Activated T-cell treated with anti-CD3 and anti-CD28 coated beads for 24 hours (primary cell): ENCODE data around the gene SLC7A10.
"Not testable (repeated sequence)": the region's sequence is repeated elsewhere in the genome, so short reads cannot be mapped to it uniquely, and the experiment has no call there.

ENCODE experiments used
- DNase-seq: peaks from one replicate; pipeline ENCODE4 v3.0.0-alpha.2; 2020; ENCODE audit warnings: low read depth

Gene SLC7A10

DNA sequence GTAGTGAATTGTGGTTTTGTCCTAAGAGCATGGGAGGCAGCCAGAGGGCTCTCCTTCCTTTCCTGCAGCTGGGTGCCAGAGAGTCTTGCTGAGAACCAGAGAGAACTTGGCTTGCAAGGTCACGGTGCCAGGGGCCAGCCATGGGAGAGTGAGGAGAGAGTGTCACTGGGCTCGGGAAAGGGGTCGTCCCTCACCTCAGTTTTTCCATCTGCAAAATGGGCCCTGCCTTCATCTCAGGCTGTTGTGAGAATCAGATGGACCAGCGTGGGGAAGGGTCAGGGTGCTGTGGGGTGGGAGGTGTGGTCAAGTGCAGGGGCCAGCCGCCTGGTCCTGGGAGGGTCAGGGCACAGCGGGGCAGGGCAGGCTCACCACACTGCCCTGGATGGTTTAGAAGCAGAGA, 24.2 kb downstream of the SLC7A10 start:
- DNase-seq: no peak

DNA sequence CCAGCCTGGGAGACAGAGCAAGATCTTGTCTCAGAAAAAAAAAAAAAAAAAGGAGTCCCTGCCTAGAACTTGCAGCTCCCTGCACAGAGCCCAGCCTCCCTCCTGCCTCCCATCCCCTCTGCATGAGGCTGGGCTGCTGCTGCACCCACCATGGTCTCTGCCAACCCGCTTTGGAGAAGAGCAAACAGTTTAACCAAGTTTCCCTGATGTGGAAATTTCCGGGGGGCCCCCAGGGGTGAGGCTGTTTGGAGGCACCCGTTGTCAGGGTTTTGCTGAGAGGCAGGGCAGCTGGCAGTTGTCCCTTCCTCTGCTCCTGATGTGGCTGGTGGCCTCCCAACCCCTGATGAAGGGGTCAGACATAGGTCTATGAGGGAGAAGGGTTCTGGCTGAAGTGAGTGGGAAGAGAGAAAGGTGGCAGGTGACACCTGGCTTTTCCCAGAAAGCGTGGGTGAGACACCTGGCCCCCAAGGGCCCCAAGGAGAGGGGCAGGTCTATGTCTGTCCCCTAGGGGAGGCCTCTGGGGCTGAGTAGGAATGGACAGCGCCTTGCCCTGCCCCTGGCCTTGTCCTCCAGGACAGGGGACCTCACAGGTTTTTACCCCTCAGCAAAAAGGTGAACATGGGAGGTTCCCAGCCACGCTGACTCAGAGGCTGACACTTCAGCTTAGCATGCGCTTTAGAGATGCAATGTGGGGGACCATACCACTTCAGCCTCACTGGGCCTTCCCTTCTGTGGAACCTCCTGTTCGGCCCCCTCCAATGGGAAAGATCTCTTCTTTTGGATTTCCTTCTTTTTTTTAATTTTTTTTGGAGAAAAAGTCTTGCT, 26.0 kb downstream of the SLC7A10 start:
- DNase-seq: no peak

DNA sequence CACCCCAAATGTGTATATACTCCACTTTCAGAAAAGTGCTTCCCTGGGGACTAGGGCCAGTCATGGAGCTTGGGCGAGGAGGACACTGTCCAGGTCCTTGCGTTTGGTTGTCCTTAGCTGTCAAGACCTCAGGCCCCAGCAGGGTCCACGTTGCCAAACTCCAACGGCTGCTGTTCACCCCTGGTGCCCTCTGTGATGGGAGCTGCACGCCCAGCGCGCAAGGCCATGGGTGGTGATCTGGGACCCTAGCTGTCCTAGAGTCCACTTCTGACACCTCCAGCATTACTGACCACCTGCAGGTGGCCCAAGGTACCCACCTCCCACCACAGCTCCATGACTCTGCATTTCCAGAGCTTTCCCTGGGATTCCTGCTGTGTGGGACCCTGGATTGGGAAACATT, 27.5 kb downstream of the SLC7A10 start:
- DNase-seq: no peak

DNA sequence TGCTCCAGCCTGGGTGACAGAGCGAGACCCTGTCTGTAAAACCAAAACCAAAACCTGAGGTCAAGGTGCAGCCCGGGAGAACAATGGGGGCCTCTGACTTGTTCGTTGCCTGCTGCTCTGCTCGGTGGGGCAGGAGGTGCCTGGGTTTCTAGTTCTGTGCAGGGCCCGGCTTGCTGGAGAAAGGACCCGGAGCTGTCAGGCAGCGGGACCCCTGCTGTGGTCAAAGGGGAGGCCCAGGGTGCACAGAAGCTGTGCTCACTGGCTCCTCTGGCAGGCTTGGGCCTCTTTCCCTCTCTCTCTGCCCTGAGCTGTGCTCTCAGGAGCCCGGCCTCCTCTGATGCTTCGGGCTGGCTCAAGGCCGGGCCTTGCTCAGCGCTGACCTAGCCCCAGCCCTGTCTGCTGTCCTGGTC, 28.1 kb downstream of the SLC7A10 start:
- no peak for DNase-seq

DNA sequence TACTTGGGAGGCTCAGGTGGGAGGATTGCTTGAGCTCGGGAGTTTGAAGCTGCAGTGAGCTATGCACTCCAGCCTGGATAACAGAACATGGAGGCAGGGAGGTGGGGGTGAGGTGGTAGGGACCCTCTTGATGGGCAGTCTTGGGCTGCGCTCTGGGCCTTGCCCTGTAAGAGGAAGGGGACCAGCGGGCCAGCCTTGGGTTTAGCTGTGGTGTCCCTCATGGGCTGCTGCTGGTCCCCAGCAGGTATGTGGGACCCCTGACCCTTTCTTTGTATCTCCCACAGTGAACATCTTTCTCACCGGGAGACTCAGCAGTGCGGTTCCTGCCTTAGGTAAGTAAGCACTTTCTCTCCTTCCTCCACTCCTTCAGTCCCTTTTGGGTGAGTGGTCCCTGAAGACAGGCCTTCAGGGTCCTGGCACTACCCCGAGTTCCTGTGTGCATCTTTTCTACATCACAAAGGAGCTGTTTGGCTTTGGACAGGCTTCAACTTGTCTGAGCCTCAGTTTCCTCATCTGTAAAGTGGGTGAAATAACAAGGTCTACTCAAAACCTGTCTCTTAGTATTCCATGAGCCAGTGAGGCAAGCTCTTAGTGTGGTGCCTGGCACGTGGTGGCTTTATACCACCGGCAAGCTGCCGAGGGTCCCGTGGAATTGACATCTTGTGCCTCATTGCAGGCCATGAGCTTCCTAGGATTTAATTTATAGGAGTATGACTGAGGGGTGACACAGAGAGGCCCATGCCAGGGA, 29.0 kb downstream of the SLC7A10 start:
- DNase-seq: no peak

DNA sequence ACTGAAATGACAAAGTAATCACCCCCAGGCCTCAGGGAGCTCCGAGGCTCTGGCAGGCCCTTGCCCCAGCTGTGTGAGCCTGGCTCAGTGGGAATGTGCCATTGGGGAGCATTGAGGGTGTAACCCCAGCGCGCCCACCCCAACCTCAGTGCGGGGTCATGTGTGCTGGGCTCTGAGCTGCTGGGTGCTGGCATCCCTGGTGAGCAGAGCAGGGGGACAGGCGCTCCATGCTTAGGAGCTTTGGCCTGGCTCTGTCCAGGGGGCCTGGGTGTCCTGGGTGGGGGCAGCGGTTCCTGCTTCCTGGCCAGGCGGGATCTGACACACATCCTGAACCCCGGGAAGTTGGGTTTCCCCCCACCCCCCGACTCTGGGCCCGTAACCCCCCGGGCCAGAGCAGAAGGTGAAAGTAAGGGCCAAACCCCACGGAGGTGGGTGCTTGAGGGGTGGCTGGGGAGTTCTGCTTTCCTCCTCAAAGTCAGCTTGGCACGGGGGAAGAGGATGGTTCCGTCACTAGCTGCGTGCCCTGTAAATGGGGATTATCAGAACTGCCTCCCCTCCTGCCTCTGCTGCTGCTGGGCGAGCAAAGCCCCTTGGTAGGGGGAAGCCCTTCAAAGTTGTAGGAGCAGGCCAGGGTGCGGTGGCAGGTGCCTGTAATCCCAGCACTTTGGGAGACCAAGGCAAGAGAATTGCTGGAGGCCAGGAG, 29.9 kb downstream of the SLC7A10 start:
- DNase-seq: no peak

DNA sequence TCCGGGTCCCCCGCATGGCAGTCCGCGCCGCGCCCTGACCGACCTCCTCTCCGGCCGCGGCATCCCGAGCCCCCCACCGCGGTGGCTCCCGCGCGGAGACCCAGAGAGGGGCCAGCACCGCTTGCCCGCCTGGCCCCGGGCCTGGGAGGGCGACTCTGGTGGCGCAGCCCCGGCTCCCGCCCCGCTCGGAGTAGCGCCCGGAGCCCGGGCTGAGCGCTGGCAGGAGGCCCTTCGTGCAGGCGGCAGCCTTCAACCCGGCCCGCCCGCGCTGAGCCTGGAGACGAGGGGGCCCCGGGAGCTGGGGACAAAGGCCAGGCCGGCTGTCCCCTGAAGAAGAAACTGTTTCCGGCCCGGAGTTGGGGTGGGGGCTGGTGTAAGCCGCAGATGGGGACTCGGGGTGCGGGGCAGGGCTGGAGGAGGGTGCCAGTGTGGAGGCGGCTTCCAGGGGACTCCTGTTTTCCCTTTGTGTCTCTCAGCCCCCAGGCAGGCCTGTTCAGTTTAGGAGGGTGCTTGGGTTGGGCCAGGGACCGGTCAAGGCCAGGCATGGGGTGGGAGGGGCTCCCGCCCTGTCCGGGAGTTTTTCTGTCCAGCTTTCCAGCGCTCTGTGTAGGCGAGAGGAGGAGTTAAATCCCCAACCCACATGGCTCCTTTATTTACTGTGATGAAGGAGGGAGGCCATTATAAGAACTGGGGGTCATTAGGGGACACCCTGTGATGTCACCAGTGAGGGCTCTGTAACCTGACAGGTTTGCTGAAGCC, 30.6 kb downstream of the SLC7A10 start:
- no peak for DNase-seq

DNA sequence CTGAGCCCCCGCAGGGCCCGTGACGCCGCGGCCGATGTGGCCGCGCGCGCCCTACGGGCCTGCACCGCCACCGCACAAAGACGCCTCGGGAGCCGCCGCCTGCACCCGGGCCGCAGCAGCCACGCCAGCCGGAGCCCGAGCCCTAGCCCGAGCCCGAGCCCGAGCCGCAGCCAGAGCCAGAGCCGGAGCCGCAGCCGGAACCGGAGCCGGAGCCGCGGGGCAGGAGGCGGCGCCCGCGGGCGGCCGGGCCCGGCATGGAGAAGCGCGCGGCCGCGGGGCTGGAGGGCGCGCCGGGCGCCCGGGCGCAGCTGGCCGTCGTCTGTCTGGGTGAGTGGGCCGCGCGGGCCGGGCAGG, 31.1 kb downstream of the SLC7A10 start:
- no peak for DNase-seq

DNA sequence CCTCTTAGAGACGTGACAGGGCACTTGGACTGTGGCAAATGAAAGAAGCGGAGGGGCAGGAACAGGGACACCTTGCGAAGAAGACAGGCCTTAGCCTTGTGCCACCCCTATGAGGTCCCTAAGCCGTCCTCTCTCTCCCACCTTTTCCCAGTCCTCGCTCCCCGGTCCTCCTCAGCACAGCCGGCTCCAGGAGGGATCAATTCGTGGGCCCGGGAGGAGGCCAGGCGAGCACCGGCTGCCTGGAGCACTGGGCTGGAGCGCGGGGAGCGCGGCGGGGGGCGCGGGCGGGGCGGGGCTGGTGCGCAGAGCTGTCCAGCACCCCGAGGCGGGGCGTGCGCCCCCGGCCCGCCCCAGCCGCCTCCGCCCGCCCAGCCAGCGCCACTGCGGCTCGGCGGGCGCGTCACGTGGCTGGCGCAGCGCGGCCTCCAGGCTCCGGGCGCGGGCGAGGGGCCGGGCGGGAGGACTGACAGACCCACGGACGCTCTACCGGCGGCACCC, 31.7 kb downstream of the SLC7A10 start, which contains the start of gene LRP3:
LRP3 (plus strand) TSS at position 466 of the 498 bp plus-strand sequence. CDS start 456 bp downstream, outside the sequence.
- no peak for DNase-seq

DNA sequence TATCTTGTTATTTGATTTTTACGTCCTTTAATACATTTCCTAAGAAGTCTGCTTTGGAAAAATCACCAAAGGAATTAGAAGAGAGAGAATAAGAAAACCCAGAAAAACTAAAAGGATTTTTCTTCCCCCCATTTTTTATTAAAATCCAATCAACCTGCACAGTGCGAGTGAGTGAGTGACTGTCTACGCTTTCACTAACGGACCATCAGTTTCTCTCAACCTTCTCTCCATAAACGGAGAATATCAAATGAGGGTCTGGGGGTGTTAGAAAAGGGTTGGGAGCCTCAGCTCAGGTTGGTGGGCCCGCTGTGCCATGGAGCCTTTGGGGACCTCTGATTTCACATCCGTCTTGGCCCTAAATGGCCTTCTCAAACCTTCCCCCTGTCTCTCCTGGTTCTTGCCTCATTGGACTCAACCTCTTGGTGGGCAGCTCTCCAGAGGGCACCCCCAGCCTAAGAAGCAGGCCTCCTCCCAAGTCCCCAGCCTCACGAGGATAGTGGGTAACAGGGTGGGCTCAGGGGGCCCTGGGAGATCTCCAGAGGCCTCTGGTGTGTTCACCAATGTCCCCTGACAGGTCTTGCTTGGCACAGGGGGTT, 32.3 kb downstream of the SLC7A10 start:
- DNase-seq: no peak

DNA sequence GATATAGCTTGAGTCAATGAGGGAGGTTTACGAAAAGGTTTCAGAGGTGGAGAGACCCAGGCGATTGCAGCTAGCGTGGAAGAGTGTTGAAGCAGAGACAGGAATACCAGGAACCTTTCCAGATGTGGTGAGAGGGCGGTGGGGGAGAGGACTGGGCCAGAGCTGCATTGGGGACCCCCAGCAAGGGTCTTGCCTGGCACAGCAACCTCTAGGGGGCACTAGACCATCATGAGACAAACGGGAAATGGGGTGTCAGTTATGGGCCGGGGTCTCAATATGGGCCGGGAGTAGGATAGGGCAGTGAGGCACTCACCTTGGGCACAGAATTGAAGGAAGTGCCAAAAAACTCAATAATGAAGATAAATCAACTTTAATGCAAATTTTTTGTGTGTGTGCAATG, 33.6 kb downstream of the SLC7A10 start:
- no peak for DNase-seq

DNA sequence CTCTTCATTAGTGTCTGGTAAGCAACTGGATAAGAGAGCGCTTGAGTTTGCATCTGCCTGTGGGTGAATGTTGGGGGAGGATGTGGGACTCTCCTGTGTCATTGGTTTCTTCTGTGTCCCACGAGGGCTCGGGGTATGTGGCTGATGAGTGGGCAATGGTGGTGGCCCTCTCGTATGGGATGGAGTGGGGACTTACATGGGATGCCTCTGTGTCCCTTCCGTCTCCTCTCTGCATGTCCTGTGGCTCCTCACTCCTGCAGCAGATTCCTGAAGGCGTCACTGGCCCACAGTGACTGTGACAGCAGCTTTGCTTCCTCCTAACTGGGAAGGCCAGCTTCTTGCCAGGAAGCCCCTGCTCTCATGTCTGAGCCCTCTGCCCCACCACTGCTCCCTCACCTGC, 34.1 kb downstream of the SLC7A10 start:
- DNase-seq: no peak

DNA sequence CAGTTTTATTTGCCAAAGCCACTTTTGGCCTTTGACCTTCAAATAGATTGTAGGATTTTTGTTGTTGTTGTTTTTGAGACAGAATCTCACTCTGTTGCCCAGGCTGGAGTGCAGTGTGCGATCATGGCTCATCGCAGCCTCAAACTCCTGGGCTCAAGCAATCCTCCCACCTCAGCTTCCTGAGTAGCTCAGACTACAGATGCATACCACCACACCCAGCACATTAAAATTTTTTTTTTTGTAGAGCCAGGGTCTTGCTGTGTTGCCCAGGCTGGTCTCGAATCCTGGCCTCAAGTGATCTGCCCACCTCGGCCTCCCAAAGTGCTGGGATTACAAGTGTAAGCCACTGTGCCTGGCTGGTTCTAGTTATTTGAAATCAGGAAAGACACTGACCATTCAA, 34.6 kb downstream of the SLC7A10 start:
- not testable (repeated sequence) for DNase-seq

DNA sequence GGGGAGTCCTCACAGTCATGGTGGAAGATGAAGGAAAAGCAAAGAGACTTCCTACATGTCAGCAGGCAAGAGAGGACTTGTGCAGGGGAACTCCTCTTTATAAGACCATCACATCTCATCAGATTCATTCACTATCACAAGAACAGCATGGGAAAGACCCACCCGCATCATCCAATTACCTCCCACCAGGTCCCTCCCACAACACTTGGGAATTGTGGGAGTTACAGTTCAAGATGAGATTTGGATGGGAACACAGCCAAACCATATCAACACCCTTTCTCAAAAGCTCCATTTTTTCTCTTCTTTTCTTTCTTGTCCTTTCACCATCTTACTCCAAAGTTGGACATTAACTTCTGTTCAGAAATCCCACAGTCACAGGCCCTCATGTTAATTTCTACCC, 36.2 kb downstream of the SLC7A10 start:
- no peak for DNase-seq

DNA sequence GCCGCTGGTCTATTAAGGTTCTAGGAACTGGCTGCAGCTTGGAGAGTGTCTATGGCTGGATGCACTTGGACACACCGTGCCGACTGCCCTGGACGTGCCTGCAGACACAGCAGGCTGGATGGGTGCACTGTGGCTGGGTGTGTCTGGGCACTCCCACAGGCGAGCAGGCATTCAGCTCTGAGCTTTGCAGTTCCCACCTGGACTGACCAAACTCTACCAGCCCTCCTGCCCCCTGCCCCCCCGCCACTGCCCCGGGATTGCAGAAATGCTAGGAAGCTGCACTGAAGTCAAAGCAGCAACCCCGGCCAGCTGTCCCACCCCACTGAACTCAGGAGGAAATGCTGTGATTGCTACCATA, 38.5 kb downstream of the SLC7A10 start:
- no peak for DNase-seq

DNA sequence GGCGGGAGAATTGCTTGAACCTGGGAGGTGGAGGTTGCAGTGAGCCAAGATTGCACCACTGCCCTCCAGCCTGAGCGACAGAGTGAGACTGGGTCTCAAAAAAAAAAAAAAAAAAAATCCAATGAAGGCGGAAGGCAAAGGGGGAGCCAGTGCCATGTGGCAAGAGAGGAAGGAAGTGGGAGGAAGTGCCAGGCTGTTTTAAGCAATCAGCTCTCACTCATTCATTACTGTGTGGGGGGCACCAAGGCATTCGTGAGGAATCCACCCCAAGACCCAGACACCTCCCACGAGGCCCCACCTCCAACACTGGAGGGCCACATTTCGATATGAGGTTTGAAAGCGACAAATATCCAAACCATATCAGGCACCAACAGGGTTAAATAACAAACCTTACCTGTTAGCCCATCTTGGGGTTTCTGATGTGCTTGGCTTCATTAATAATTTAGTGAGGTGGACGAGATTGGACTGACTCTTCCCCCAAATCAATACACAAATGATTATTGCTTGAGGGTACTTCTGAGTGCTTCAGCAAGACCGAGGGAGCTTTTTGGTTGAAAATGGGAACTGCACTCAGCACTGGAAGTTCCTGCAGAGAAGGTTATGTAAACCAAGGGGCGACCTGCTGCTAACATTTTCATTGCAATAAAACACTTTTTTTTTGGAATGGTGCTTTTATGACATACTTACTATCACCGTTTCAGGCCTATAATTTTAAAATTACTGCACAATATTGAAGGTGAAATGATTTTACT, 39.0 kb downstream of the SLC7A10 start:
- no peak for DNase-seq

DNA sequence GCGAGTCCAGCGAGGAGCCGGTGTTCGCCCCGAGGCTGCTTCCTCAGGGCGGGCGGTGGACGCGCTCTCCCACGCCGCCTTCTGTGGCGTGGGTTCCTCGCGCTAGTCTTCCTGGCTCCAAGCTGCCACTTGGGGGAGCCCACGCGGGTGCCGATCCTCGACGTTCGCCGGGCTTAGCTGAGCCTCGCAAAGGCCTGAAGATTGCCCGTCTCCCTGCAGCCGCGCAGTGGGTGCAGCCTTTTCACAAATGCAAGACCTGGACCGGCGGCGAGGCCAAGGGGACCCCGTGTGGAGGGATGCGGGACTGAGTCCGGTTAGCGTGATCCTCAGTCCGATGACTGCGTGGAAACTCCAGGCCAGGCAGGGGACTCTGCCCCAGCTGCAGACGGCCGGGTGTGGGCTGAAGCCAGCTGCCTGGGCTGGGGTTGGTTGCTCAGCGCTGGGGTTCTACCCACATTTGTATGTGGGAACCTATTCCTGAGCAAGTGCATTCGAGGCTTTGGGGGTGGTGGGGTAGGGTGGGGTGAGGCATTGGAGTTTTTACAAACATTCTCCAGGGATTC, 48.2 kb downstream of the SLC7A10 start:
- DNase-seq: no peak

DNA sequence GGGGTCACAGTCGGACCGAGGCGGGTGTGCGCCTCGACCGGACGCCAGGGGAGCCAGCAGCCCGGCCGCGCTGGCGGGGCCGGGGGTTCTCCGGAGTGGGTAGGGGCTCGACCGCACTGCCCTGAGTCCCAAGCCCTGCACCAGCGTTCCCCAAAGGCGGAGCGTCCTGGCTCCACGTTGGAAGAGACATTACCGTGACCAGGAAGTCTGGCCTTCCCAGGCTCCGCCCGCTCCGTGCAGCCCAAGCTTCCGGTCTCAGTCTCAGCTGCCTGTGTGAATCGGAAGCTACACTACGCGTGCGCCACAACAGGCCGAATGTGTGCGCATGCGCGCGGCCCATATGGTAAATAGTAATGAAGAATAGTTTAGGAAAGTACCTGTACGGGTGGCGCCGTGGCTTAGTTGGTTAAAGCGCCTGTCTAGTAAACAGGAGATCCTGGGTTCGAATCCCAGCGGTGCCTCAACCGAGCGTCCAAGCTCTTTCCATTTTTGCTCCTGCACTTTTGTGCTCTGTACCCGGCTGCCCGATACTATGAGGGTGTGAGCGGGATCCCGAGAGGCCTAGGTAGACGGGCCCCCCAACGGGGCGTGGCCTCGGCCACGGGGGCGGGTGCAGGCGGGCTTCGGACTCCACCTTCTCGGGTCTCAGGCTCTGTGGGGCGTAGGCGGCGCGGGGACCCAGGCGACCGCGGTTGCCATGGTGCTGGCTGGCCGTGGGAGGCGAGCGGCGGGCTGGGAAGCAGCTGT, 48.8 kb downstream of the SLC7A10 start:
- peak; percentile 98 for DNase-seq

DNA sequence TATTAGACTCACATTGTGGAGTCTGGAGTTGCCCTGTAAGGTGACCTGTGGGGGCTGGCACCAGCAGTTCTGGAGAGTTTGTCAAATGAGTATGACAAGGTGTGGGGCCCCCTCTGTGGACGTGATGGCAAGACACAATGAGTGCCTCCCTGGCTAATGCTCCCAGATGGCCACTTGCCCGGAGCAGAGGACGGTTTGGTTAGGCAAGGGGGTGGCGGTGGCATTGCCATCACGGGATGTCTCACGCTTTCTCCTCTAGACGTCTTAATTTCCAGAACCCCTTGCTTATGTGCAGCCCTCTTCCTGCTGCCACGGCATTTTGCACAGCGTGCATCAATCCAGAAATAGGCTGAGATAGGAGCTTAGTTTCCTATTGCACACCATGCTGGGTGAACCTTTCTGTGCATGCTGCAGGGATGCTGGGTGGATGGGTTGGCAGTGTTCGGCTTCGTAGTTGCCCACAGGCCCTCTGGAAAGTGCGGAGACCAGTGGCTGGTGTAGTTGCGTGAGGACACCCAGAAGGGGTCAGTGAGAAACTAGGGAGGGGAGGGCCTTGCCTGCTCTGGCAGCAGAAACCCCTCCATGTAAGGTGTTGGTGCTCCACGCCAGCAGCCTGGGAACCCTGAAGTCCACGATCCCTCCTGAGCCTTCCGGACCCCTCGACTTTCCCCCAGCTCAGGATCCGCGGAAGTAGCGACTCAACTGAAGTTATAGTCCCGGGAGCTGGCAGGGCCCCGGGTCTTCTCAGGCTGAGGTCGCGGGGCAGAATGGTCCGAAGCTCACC, 49.6 kb downstream of the SLC7A10 start:
- peak; percentile 13 for DNase-seq
